ENCODE measurements around the gene EPHA8. TPM values are rescaled to one million over a fixed set of nuclear protein-coding genes. Genes with fewer than 3 reads are reported as not detected.

Gene EPHA8
- polyA plus RNA-seq, 1 donor (not counting 4 experiments of a cell fraction or from before 2014, with no cell fraction given): 1.0 TPM

DNA sequence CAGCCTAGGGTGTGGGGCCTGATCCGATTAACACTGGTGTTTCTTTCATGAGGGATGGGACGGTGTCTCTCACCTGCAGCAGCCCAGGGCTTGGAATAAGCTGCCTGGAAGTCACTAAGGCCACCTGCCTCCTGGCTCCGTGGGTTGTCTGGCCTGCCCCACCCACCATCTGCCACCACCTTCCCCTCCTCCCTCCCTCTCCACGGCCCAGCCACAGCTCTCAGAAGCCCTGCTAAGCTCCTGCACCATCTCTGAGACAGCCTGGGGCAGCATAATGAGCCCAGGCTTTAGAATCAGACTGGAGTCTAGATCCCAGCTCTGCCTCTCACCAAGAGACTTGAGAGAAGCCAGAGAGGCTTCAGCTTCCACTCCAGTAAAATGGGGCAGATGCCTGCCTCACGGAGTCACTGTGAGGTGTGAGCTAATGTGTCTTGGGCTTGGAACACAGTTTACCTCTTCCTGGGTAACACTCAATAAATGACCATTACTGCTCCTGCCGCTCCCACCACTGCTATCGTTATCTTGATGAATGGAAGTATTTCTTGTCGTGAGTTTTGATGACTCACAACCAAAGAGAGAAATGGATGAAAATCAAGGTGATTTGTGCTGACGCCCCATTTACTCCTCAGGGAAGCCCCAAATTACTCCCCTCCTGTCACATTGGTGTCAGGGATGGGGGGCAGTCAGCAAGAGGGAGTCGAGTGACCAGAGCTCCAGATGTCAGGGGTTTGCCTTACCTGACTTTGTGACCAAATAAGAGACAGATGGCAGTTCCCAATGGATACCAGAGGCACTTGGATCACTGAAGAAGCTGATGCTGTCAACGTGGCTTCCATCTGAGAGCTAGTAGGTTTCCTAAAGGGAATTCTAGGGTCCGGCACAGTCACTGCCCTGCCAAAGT is 49.6 kb downstream of the EPHA8 start:
- H3K27me3 ChIP-seq (ENCODE audit: control insufficient read depth, extremely low read depth, insufficient read depth, low read length): peaks cover 24% of the 10 kb centered on the region
- TF ChIP-seq, protein P1, sequence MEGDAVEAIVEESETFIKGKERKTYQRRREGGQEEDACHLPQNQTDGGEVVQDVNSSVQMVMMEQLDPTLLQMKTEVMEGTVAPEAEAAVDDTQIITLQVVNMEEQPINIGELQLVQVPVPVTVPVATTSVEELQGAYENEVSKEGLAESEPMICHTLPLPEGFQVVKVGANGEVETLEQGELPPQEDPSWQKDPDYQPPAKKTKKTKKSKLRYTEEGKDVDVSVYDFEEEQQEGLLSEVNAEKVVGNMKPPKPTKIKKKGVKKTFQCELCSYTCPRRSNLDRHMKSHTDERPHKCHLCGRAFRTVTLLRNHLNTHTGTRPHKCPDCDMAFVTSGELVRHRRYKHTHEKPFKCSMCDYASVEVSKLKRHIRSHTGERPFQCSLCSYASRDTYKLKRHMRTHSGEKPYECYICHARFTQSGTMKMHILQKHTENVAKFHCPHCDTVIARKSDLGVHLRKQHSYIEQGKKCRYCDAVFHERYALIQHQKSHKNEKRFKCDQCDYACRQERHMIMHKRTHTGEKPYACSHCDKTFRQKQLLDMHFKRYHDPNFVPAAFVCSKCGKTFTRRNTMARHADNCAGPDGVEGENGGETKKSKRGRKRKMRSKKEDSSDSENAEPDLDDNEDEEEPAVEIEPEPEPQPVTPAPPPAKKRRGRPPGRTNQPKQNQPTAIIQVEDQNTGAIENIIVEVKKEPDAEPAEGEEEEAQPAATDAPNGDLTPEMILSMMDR (optimal IDR thresholded peaks at IDR 0.05 in 1 of 3, IDR thresholded peaks at IDR 0.05 in 1 of 3, conservative IDR thresholded peaks at IDR 0.05 in 1 of 3; ENCODE audit: extremely low read depth in 1 of 3, insufficient read depth in 2 of 3, low read length in 3 of 3): no peak
- TF ChIP-seq EZH2 (IDR thresholded peaks at IDR 0.05; ENCODE audit: low read length): no peak
- H3K4me1 ChIP-seq (ENCODE audit: control insufficient read depth, extremely low read depth, insufficient read depth, low read length): no peaks in the 10 kb centered on the region
- peaks cover 2% of the 10 kb centered on the region for H4K20me1 ChIP-seq (ENCODE audit: control insufficient read depth, extremely low read depth, insufficient read depth, low read length)
- no peaks in the 10 kb centered on the region for H3K9me1 ChIP-seq (ENCODE audit: control insufficient read depth, extremely low read depth, insufficient read depth, low read length)
- no peak overlapping the region for H3K9ac ChIP-seq (ENCODE audit: control insufficient read depth, extremely low read depth, insufficient read depth, low read length)
- no peak overlapping the region for H3K27ac ChIP-seq (ENCODE audit: control insufficient read depth, insufficient read depth, low read length)
- H2AFZ ChIP-seq (ENCODE audit: control insufficient read depth, low read length): no peak overlapping the region
- H3K4me2 ChIP-seq (ENCODE audit: control insufficient read depth, extremely low read depth, insufficient read depth, low read depth, low read length): no peak overlapping the region
- DNase-seq (ENCODE audit: low read depth, low spot score) (no peak), FAIRE-seq (no peak)
- H3K4me3 ChIP-seq (ENCODE audit: control insufficient read depth in 2 of 3, extremely low read depth in 1 of 3, insufficient read depth in 2 of 3, low read depth in 1 of 3, low read length in 3 of 3): no peak overlapping the region
- no peaks in the 10 kb centered on the region for H3K36me3 ChIP-seq (ENCODE audit: control insufficient read depth in 2 of 2, extremely low read depth in 1 of 2, insufficient read depth in 2 of 2, low read length in 2 of 2)
- no peaks in the 10 kb centered on the region for H3K9me3 ChIP-seq (ENCODE audit: control insufficient read depth, low read depth, low read length)
- no peaks in the 10 kb centered on the region for H3K79me2 ChIP-seq (ENCODE audit: control insufficient read depth, insufficient read depth, low read length)
- dilution Hi-C loops (cut with MboI; ENCODE audit: extremely low pct_ligation_motif_present, low sequenced_read_pairs): no loop called here

DNA sequence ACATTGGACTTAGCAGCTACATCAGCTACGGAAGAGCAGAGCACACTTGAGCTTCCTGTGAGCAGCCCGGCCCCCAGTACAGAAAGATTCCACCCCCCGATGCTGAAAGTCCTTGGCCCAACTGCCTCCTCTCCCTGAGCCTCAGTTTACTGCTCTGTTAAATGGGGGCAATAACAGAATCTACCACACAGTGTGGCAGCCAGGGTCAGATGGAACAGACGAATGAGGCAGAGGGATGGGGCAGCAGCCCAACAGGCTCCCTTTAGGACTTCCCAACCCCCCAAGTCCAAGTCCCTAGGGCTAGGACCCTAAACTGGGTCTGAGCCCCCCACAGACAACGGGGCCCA is 50.3 kb downstream of the EPHA8 start:
- no peak for DNase-seq (ENCODE audit: low read depth, low spot score)
- no peak overlapping the region for H3K27ac ChIP-seq (ENCODE audit: control insufficient read depth, insufficient read depth, low read length)
- no peaks in the 10 kb centered on the region for H3K9me1 ChIP-seq (ENCODE audit: control insufficient read depth, extremely low read depth, insufficient read depth, low read length)
- no peaks in the 10 kb centered on the region for H3K4me1 ChIP-seq (ENCODE audit: control insufficient read depth, extremely low read depth, insufficient read depth, low read length)
- peaks cover 2% of the 10 kb centered on the region for H4K20me1 ChIP-seq (ENCODE audit: control insufficient read depth, extremely low read depth, insufficient read depth, low read length)
- FAIRE-seq: no peak
- dilution Hi-C loops (cut with MboI; ENCODE audit: extremely low pct_ligation_motif_present, low sequenced_read_pairs): no loop called here
- H3K79me2 ChIP-seq (ENCODE audit: control insufficient read depth, insufficient read depth, low read length): no peaks in the 10 kb centered on the region
- no peak overlapping the region for H2AFZ ChIP-seq (ENCODE audit: control insufficient read depth, low read length)
- no peak overlapping the region for H3K9ac ChIP-seq (ENCODE audit: control insufficient read depth, extremely low read depth, insufficient read depth, low read length)
- peaks cover 30% of the 10 kb centered on the region for H3K27me3 ChIP-seq (ENCODE audit: control insufficient read depth, extremely low read depth, insufficient read depth, low read length)
- TF ChIP-seq, protein P1 (optimal IDR thresholded peaks at IDR 0.05 in 1 of 3, IDR thresholded peaks at IDR 0.05 in 1 of 3, conservative IDR thresholded peaks at IDR 0.05 in 1 of 3; ENCODE audit: extremely low read depth in 1 of 3, insufficient read depth in 2 of 3, low read length in 3 of 3): no peak
- no peak for TF ChIP-seq EZH2 (IDR thresholded peaks at IDR 0.05; ENCODE audit: low read length)
- no peaks in the 10 kb centered on the region for H3K36me3 ChIP-seq (ENCODE audit: control insufficient read depth in 2 of 2, extremely low read depth in 1 of 2, insufficient read depth in 2 of 2, low read length in 2 of 2)
- no peak overlapping the region for H3K4me2 ChIP-seq (ENCODE audit: control insufficient read depth, extremely low read depth, insufficient read depth, low read depth, low read length)
- H3K4me3 ChIP-seq (ENCODE audit: control insufficient read depth in 2 of 3, extremely low read depth in 1 of 3, insufficient read depth in 2 of 3, low read depth in 1 of 3, low read length in 3 of 3): no peak overlapping the region
- H3K9me3 ChIP-seq (ENCODE audit: control insufficient read depth, low read depth, low read length): no peaks in the 10 kb centered on the region

All from keratinocyte (primary cell).